Activated naive CD8-positive, alpha-beta T cell treated with anti-CD3 and anti-CD28 coated beads, Interleukin-2, amount 50 U/mL, for 24 hours (primary cell): Measurements from ENCODE around the gene MDFIC2.
"Not testable (repeated sequence)": the region's sequence is repeated elsewhere in the genome, so short reads cannot be mapped to it uniquely, and the experiment has no call there.

Experiments used
- ATAC-seq: fragments of 150-1000 bp; cut with Tn5 transposase; one replicate; pipeline ENCODE4 v1.10.0; 2021
- DNase-seq: peaks from one replicate; pipeline ENCODE4 v3.0.0; 2021
- H3K27ac Mint-ChIP-seq: one replicate; pipeline ENCODE4 v1.8.0; 2021; ENCODE audit warnings: mild to moderate bottlenecking, mixed read lengths
- H3K27me3 Mint-ChIP-seq: one replicate; pipeline ENCODE4 v1.8.0; 2021; ENCODE audit warnings: mixed read lengths
- H3K36me3 Mint-ChIP-seq: one replicate; pipeline ENCODE4 v1.8.0; 2021; ENCODE audit warnings: low read depth, mixed read lengths
- H3K4me1 Mint-ChIP-seq: one replicate; pipeline ENCODE4 v1.8.0; 2021; ENCODE audit warnings: mixed read lengths
- H3K4me3 Mint-ChIP-seq: one replicate; pipeline ENCODE4 v1.8.0; 2021; ENCODE audit warnings: mild to moderate bottlenecking, moderate library complexity, mixed read lengths
- H3K9me3 Mint-ChIP-seq: one replicate; pipeline ENCODE4 v1.8.0; 2021; ENCODE audit warnings: mixed read lengths

MDFIC2 gene

GRCh38 chr3:70312336-70312735, at the start of gene MDFIC2:
Gene MDFIC2, minus strand, starts transcription at chr3:70312638. Its CDS starts 665 bp downstream, at chr3:70311973.
- no peak within 1 kb of the TSS for H3K27ac Mint-ChIP-seq
- H3K4me3 Mint-ChIP-seq, result no peak within 1 kb of the TSS
- H3K4me1 Mint-ChIP-seq, result no peaks in the 10 kb centered on the region
- DNase-seq, result no peak
- no peak for ATAC-seq
- H3K27me3 Mint-ChIP-seq, result no peaks in the 10 kb centered on the region
- no peaks in the 10 kb centered on the region for H3K9me3 Mint-ChIP-seq
- no peaks in the 10 kb centered on the region for H3K36me3 Mint-ChIP-seq

- H3K36me3 Mint-ChIP-seq, result no peaks in the 10 kb centered on the region
- H3K4me3 Mint-ChIP-seq, result no peak overlapping the region
- DNase-seq, result no peak
- peaks cover 6% of the 10 kb centered on the region for H3K27me3 Mint-ChIP-seq
- peak; percentile 52 for ATAC-seq
- H3K9me3 Mint-ChIP-seq, result peaks cover 14% of the 10 kb centered on the region
- no peaks in the 10 kb centered on the region for H3K4me1 Mint-ChIP-seq
- no peak overlapping the region for H3K27ac Mint-ChIP-seq
These were observed 48.7 kb upstream of the MDFIC2 start for GRCh38 chr3:70360979-70361760.

GRCh38 chr3:70359711-70360110, 47.3 kb upstream of the MDFIC2 start:
- DNase-seq, result no peak
- no peaks in the 10 kb centered on the region for H3K36me3 Mint-ChIP-seq
- peaks cover 6% of the 10 kb centered on the region for H3K27me3 Mint-ChIP-seq
- peaks cover 12% of the 10 kb centered on the region for H3K9me3 Mint-ChIP-seq
- no peak overlapping the region for H3K27ac Mint-ChIP-seq
- no peaks in the 10 kb centered on the region for H3K4me1 Mint-ChIP-seq
- no peak overlapping the region for H3K4me3 Mint-ChIP-seq
- no peak for ATAC-seq

- H3K36me3 Mint-ChIP-seq, result no peaks in the 10 kb centered on the region
- no peak overlapping the region for H3K27ac Mint-ChIP-seq
- peaks cover 6% of the 10 kb centered on the region for H3K27me3 Mint-ChIP-seq
- H3K4me3 Mint-ChIP-seq, result no peak overlapping the region
- DNase-seq (no peak), ATAC-seq (no peak)
- H3K4me1 Mint-ChIP-seq, result no peaks in the 10 kb centered on the region
- H3K9me3 Mint-ChIP-seq, result peaks cover 6% of the 10 kb centered on the region
These were observed 46.6 kb upstream of the MDFIC2 start for GRCh38 chr3:70358978-70359580.

- ATAC-seq, result no peak
- no peak overlapping the region for H3K27ac Mint-ChIP-seq
- H3K27me3 Mint-ChIP-seq, result peaks cover 3% of the 10 kb centered on the region
- H3K4me3 Mint-ChIP-seq, result no peak overlapping the region
- H3K4me1 Mint-ChIP-seq, result no peaks in the 10 kb centered on the region
- H3K9me3 Mint-ChIP-seq, result peaks cover 12% of the 10 kb centered on the region
- H3K36me3 Mint-ChIP-seq, result no peaks in the 10 kb centered on the region
- DNase-seq, result no peak
These were observed 39.8 kb upstream of the MDFIC2 start for GRCh38 chr3:70352215-70352614.

GRCh38 chr3:70342149-70342548, 29.7 kb upstream of the MDFIC2 start:
- DNase-seq (no peak), ATAC-seq (no peak)
- H3K9me3 Mint-ChIP-seq, result no peaks in the 10 kb centered on the region
- H3K4me1 Mint-ChIP-seq, result no peaks in the 10 kb centered on the region
- H3K27ac Mint-ChIP-seq, result no peak overlapping the region
- H3K27me3 Mint-ChIP-seq, result peaks cover 2% of the 10 kb centered on the region
- H3K36me3 Mint-ChIP-seq, result no peaks in the 10 kb centered on the region
- no peak overlapping the region for H3K4me3 Mint-ChIP-seq

- not testable (repeated sequence) for H3K27ac Mint-ChIP-seq, H3K36me3 Mint-ChIP-seq, DNase-seq, H3K9me3 Mint-ChIP-seq, ATAC-seq, H3K27me3 Mint-ChIP-seq, H3K4me1 Mint-ChIP-seq, H3K4me3 Mint-ChIP-seq
These were observed 24.4 kb upstream of the MDFIC2 start for GRCh38 chr3:70336885-70337284.

GRCh38 chr3:70333080-70333479, 20.6 kb upstream of the MDFIC2 start:
- DNase-seq (no peak), ATAC-seq (no peak)
- H3K27ac Mint-ChIP-seq, result no peak overlapping the region
- H3K36me3 Mint-ChIP-seq, result no peaks in the 10 kb centered on the region
- peaks cover 7% of the 10 kb centered on the region for H3K27me3 Mint-ChIP-seq
- H3K9me3 Mint-ChIP-seq, result peaks cover 4% of the 10 kb centered on the region
- H3K4me1 Mint-ChIP-seq, result no peaks in the 10 kb centered on the region
- no peak overlapping the region for H3K4me3 Mint-ChIP-seq

GRCh38 chr3:70315021-70315420, 2.6 kb upstream of the MDFIC2 start:
- no peak overlapping the region for H3K4me3 Mint-ChIP-seq
- no peaks in the 10 kb centered on the region for H3K9me3 Mint-ChIP-seq
- no peaks in the 10 kb centered on the region for H3K27me3 Mint-ChIP-seq
- no peaks in the 10 kb centered on the region for H3K4me1 Mint-ChIP-seq
- H3K36me3 Mint-ChIP-seq, result no peaks in the 10 kb centered on the region
- H3K27ac Mint-ChIP-seq, result no peak overlapping the region
- ATAC-seq (no peak), DNase-seq (no peak)

GRCh38 chr3:70310809-70311208, 1.6 kb downstream of the MDFIC2 start:
- DNase-seq, result no peak
- Mint-ChIP-seq H3K4me3 (no peak overlapping the region), H3K36me3 (no peaks in the 10 kb centered on the region), H3K27ac (no peak overlapping the region), H3K27me3 (no peaks in the 10 kb centered on the region), H3K4me1 (no peaks in the 10 kb centered on the region), H3K9me3 (no peaks in the 10 kb centered on the region)
- no peak for ATAC-seq

GRCh38 chr3:70309591-70309990, 2.8 kb downstream of the MDFIC2 start:
- H3K27ac Mint-ChIP-seq, result no peak overlapping the region
- ATAC-seq, result no peak
- no peaks in the 10 kb centered on the region for H3K4me1 Mint-ChIP-seq

GRCh38 chr3:70308760-70309159, 3.7 kb downstream of the MDFIC2 start:
- no peak overlapping the region for H3K4me3 Mint-ChIP-seq
- no peak for DNase-seq
- H3K27ac Mint-ChIP-seq, result no peak overlapping the region
- no peak for ATAC-seq
- H3K4me1 Mint-ChIP-seq, result no peaks in the 10 kb centered on the region
- H3K27me3 Mint-ChIP-seq, result no peaks in the 10 kb centered on the region
- H3K9me3 Mint-ChIP-seq, result no peaks in the 10 kb centered on the region
- no peaks in the 10 kb centered on the region for H3K36me3 Mint-ChIP-seq

More at GRCh38 chr3:70309591-70309990, 2.8 kb downstream of the MDFIC2 start:
- Mint-ChIP-seq H3K36me3 (no peaks in the 10 kb centered on the region), H3K27me3 (no peaks in the 10 kb centered on the region), H3K4me3 (no peak overlapping the region), H3K9me3 (no peaks in the 10 kb centered on the region)
- no peak for DNase-seq

- H3K27me3 Mint-ChIP-seq, result no peaks in the 10 kb centered on the region
- H3K4me1 Mint-ChIP-seq, result no peaks in the 10 kb centered on the region
- H3K36me3 Mint-ChIP-seq, result no peaks in the 10 kb centered on the region
- H3K9me3 Mint-ChIP-seq, result no peaks in the 10 kb centered on the region
- H3K27ac Mint-ChIP-seq, result no peak overlapping the region
- ATAC-seq (no peak), DNase-seq (no peak)
- H3K4me3 Mint-ChIP-seq, result no peak overlapping the region
These were observed 5.7 kb downstream of the MDFIC2 start for GRCh38 chr3:70306736-70307135.

- ATAC-seq, result no peak
- H3K27ac Mint-ChIP-seq, result no peak overlapping the region
- no peak overlapping the region for H3K4me3 Mint-ChIP-seq
- H3K36me3 Mint-ChIP-seq, result no peaks in the 10 kb centered on the region
- DNase-seq, result no peak
- H3K4me1 Mint-ChIP-seq, result no peaks in the 10 kb centered on the region
- H3K9me3 Mint-ChIP-seq, result no peaks in the 10 kb centered on the region
- H3K27me3 Mint-ChIP-seq, result peaks cover 4% of the 10 kb centered on the region
These were observed 14.1 kb downstream of the MDFIC2 start for GRCh38 chr3:70298385-70298784.

- Mint-ChIP-seq H3K27me3 (peaks cover 2% of the 10 kb centered on the region), H3K9me3 (peaks cover 9% of the 10 kb centered on the region), H3K27ac (no peak overlapping the region), H3K36me3 (no peaks in the 10 kb centered on the region), H3K4me3 (no peak overlapping the region), H3K4me1 (no peaks in the 10 kb centered on the region)
- no peak for ATAC-seq
- no peak for DNase-seq
These were observed 21.3 kb downstream of the MDFIC2 start for GRCh38 chr3:70291097-70291482.
